K562 (cell line): ENCODE data around the gene RACGAP1. TPM values are rescaled to one million over a fixed set of nuclear protein-coding genes. Genes with fewer than 3 reads are reported as not detected.

Experiments
- ATF7 ChIP-seq: fragments of 450-650 bp; IDR thresholded peaks from 2 replicates; pipeline ENCODE4 v1.7.1; 2014; ENCODE audit warnings: mild to moderate bottlenecking, moderate library complexity
- CBFA2T3 ChIP-seq: fragments of 450-650 bp; IDR thresholded peaks from 2 replicates; pipeline ENCODE4 v1.6.1; 2017
- CHD2 ChIP-seq: IDR thresholded peaks from 2 replicates; pipeline ENCODE4 v1.6.1; 2011; ENCODE audit warnings: low read depth, low read length
- DPF2 ChIP-seq: fragments of 450-650 bp; IDR thresholded peaks from 2 replicates; pipeline ENCODE4 v1.6.1; 2016
- ESRRA ChIP-seq: fragments of 450-650 bp; IDR thresholded peaks from 2 replicates; pipeline ENCODE4 v1.6.1; 2014; ENCODE audit warnings: low read depth, mild to moderate bottlenecking, moderate library complexity, borderline replicate concordance
- HIVEP1 ChIP-seq: fragments of 250-450 bp; sonication (Bioruptor Pico); IDR thresholded peaks from 2 replicates; pipeline ENCODE4 v1.4.0; 2020; ENCODE audit warnings: mild to moderate bottlenecking
- HOMEZ ChIP-seq: fragments of 250-450 bp; sonication (Bioruptor Pico); IDR thresholded peaks from 2 replicates; pipeline ENCODE4 v1.4.0; 2020; ENCODE audit warnings: mild to moderate bottlenecking, moderate library complexity
- MCM2 ChIP-seq: fragments of 450-650 bp; IDR thresholded peaks from 2 replicates; pipeline ENCODE4 v1.6.1; 2017; ENCODE audit warnings: low read depth, mild to moderate bottlenecking
- MTF1 ChIP-seq: fragments of 250-450 bp; sonication (Bioruptor Pico); IDR thresholded peaks from 2 replicates; pipeline ENCODE4 v1.9.0; 2021; ENCODE audit warnings: moderate library complexity, mild to moderate bottlenecking, inconsistent platforms, borderline replicate concordance
- POU5F1 ChIP-seq: fragments of 150-350 bp; IDR thresholded peaks from 2 replicates; pipeline ENCODE4 v1.6.1; 2014; ENCODE audit warnings: borderline replicate concordance, low read length, low read depth, mild to moderate bottlenecking; ENCODE audit not compliant: partially characterized antibody
- PTRF ChIP-seq: fragments of 450-650 bp; IDR thresholded peaks from 2 replicates; pipeline ENCODE4 v1.6.1; 2016; ENCODE audit warnings: mild to moderate bottlenecking, missing genetic modification characterization, missing compliant biosample characterization
- RCOR1 ChIP-seq, 2 experiments: IDR thresholded peaks; 2 replicates each; pipeline ENCODE4 v1.6.1; 2012; ENCODE audit warnings: low read depth in 2 of 2, low read length in 2 of 2, borderline replicate concordance in 1 of 2, improper control_type of control experiment in 1 of 2
- SRSF9 ChIP-seq: fragments of 200-400 bp; formaldehyde crosslinking; IDR thresholded peaks from 2 replicates; pipeline ENCODE4 v1.6.1; 2017; ENCODE audit warnings: low read depth, low read length, borderline replicate concordance
- STAG1 ChIP-seq: sonication (generic); formaldehyde crosslinking; IDR thresholded peaks from 2 replicates; pipeline ENCODE4 v1.5.0; 2020; ENCODE audit warnings: missing genetic modification reagents, borderline replicate concordance
- TAL1 ChIP-seq: fragments of 450-650 bp; IDR thresholded peaks from 2 replicates; pipeline ENCODE4 v1.6.1; 2016; ENCODE audit warnings: mild to moderate bottlenecking
- ZNF395 ChIP-seq: fragments of 200-800 bp; sonication (Bioruptor generic); IDR thresholded peaks from 2 replicates; pipeline ENCODE4 v1.6.1; 2017; ENCODE audit warnings: missing genetic modification characterization, missing compliant biosample characterization
- ZNF511 ChIP-seq: sonication (generic); formaldehyde crosslinking; IDR thresholded peaks from 2 replicates; pipeline ENCODE4 v1.8.0; 2022; ENCODE audit warnings: mild to moderate bottlenecking, missing genetic modification reagents
- polyA plus RNA-seq, 8 experiments: library from polyadenylated mRNA; depleted of rRNA in 4 of 8; stranded (reverse) in 5 of 8; unstranded in 3 of 8; fragments of >200 nt; fragmentation: Nextera tagmentation in 2 of 8; fragmentation: Illumina TruSeq in 1 of 8; extraction: Ambion mirVana in 2 of 8; extraction: Trizol in 1 of 8; gene quantifications; 2 replicates each; pipeline versions ENCODE4 v1.2.1 to v1.2.3, GENCODE V29; 2011 to 2014; ENCODE audit warnings: inconsistent platforms in 1 of 8, missing spikeins in 1 of 8
- total RNA-seq, 7 experiments: library from RNA; depleted of rRNA in 6 of 7; stranded (reverse); fragments of >200 nt in 6 of 7; fragmentation: Illumina TruSeq in 2 of 7; extraction: Trizol in 2 of 7; gene quantifications; 2 replicates each; pipeline versions ENCODE4 v1.2.1 to v1.2.3, GENCODE V29; 2011 to 2021; ENCODE audit warnings: low replicate concordance in 1 of 7
- TF ChIP-seq, protein P1 (sequence below): fragments of 450-650 bp; IDR thresholded peaks from 2 replicates; pipeline ENCODE4 v1.6.1; 2016
- TF ChIP-seq, protein P2 (sequence below): sonication (generic); formaldehyde crosslinking; IDR thresholded peaks from 2 replicates; pipeline ENCODE4 v1.8.1; 2023; ENCODE audit warnings: missing genetic modification reagents, mild to moderate bottlenecking, borderline replicate concordance

The RACGAP1 gene
- total and polyA plus RNA-seq, 9 of the 15 experiments (the other 6 are each of a cell fraction or from before 2014, with no cell fraction given), result 56.4 to 92.9 (median 71.8) TPM

DNA sequence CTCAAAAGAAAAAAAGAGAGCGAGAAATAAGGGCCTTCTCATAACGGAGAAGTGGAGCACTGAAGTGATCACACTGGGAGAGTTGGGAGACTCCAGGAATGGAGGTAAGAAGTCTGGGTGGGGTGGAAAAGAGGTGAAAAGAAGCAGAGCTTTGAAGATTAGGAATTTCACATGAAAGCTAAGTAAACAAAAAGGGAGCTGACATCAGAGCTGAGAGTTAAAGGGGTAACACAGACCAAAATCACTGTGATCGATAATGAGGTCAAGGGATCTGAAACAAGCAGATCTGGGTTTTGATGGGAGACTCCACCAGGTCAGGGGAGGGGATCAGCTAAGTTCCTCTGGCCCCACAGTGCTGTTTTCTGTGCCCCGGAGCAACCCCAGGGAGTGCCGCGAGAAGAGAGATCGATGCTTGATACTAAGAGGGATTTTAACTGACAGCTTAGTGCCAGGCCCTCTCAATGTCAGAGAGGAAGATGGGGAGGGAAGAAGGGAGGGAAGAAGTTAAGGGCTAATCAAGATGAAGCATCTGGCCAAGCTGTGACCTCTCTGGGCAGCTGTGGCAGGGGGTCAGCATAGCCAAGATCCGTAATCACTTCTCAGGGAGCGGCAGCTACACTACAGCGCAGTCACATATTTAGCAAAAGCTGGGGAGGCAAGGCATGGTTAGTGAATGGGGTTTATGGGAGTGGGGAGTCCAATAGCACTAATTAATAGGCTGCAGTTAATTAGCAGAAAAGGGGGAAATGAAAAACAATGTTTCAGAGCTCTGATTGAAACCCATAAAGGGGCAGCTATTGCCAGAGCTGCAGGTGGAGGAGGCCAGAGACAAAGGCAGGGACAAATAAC lies 44.6 kb downstream of the RACGAP1 start (continued):
- TF ChIP-seq DPF2 (0 out of 2 replicates have a peak, but pooled peaks have one; percentile 15), ZNF511 (no peak), HOMEZ (CRISPR knock-in tag) (no peak), RCOR1 (IDR thresholded peaks at IDR 0.05; ENCODE audit: borderline replicate concordance in 1 of 2, low read depth in 2 of 2, low read length in 2 of 2) (peak in 1 of 2 experiments; percentile 54; a peak in 1 of 4 replicates), MTF1 (CRISPR knock-in tag) (no peak), CBFA2T3 (peak; percentile 65), STAG1 (CRISPR knock-in tag) (no peak), CHD2 (peak; percentile 78), ZNF395 (CRISPR knock-in tag) (no peak), SRSF9 (no peak), ESRRA (no peak; the same call in 1 of the 2 replicates), POU5F1 (no peak), PTRF (tag) (no peak), ATF7 (no peak), TAL1 (peak; percentile 28), HIVEP1 (no peak), MCM2 (no peak)
- TF ChIP-seq, protein P1, sequence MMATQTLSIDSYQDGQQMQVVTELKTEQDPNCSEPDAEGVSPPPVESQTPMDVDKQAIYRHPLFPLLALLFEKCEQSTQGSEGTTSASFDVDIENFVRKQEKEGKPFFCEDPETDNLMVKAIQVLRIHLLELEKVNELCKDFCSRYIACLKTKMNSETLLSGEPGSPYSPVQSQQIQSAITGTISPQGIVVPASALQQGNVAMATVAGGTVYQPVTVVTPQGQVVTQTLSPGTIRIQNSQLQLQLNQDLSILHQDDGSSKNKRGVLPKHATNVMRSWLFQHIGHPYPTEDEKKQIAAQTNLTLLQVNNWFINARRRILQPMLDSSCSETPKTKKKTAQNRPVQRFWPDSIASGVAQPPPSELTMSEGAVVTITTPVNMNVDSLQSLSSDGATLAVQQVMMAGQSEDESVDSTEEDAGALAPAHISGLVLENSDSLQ, result peak; percentile 89
- TF ChIP-seq, protein P2, sequence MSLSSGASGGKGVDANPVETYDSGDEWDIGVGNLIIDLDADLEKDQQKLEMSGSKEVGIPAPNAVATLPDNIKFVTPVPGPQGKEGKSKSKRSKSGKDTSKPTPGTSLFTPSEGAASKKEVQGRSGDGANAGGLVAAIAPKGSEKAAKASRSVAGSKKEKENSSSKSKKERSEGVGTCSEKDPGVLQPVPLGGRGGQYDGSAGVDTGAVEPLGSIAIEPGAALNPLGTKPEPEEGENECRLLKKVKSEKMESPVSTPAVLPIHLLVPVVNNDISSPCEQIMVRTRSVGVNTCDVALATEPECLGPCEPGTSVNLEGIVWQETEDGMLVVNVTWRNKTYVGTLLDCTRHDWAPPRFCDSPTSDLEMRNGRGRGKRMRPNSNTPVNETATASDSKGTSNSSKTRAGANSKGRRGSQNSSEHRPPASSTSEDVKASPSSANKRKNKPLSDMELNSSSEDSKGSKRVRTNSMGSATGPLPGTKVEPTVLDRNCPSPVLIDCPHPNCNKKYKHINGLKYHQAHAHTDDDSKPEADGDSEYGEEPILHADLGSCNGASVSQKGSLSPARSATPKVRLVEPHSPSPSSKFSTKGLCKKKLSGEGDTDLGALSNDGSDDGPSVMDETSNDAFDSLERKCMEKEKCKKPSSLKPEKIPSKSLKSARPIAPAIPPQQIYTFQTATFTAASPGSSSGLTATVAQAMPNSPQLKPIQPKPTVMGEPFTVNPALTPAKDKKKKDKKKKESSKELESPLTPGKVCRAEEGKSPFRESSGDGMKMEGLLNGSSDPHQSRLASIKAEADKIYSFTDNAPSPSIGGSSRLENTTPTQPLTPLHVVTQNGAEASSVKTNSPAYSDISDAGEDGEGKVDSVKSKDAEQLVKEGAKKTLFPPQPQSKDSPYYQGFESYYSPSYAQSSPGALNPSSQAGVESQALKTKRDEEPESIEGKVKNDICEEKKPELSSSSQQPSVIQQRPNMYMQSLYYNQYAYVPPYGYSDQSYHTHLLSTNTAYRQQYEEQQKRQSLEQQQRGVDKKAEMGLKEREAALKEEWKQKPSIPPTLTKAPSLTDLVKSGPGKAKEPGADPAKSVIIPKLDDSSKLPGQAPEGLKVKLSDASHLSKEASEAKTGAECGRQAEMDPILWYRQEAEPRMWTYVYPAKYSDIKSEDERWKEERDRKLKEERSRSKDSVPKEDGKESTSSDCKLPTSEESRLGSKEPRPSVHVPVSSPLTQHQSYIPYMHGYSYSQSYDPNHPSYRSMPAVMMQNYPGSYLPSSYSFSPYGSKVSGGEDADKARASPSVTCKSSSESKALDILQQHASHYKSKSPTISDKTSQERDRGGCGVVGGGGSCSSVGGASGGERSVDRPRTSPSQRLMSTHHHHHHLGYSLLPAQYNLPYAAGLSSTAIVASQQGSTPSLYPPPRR, result no peak
